Measurements from ENCODE around the gene GABARAP.

DNA sequence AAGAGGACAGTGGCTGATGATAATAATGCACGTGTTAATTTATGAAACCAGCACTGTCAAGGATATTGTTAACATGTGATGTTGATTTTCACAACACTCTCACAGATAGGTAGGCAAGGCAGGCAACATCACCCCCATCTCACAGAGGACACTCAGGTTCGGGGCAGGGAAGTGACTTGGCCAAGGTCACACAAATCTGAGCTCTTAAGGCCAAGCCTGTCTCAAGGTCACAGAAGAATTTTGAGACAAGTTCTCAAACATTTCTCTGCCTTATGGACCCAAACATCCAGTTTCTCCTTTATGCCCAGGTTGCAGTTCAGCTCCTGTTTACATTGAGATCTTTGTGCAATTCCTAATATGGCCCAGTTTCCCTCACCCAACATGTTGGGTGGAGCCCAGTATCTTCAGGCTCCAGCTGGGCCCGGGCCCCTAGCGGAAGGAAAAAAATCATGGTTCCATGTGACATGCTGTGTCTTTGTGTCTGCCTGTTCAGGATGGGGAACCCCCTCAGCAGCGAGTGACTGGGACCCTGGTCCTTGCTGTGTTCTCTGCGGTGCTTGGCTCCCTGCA is 40.6 kb upstream of the GABARAP start:
- TF ChIP-seq, protein P1, sequence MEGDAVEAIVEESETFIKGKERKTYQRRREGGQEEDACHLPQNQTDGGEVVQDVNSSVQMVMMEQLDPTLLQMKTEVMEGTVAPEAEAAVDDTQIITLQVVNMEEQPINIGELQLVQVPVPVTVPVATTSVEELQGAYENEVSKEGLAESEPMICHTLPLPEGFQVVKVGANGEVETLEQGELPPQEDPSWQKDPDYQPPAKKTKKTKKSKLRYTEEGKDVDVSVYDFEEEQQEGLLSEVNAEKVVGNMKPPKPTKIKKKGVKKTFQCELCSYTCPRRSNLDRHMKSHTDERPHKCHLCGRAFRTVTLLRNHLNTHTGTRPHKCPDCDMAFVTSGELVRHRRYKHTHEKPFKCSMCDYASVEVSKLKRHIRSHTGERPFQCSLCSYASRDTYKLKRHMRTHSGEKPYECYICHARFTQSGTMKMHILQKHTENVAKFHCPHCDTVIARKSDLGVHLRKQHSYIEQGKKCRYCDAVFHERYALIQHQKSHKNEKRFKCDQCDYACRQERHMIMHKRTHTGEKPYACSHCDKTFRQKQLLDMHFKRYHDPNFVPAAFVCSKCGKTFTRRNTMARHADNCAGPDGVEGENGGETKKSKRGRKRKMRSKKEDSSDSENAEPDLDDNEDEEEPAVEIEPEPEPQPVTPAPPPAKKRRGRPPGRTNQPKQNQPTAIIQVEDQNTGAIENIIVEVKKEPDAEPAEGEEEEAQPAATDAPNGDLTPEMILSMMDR (IDR thresholded peaks at IDR 0.05), result no peak
- no peak for TF ChIP-seq POLR2A (IDR thresholded peaks at IDR 0.05)
